GM21526 (cell line): Measurements from ENCODE around the gene CALHM3.

Experiments
- ATAC-seq: cut with Tn5 transposase; IDR thresholded peaks from one replicate; pipeline ENCODE4 v1.9.1; 2021; ENCODE audit warnings: moderate library complexity; ENCODE audit not compliant: unreplicated experiment, low FRiP score

Gene CALHM3

DNA sequence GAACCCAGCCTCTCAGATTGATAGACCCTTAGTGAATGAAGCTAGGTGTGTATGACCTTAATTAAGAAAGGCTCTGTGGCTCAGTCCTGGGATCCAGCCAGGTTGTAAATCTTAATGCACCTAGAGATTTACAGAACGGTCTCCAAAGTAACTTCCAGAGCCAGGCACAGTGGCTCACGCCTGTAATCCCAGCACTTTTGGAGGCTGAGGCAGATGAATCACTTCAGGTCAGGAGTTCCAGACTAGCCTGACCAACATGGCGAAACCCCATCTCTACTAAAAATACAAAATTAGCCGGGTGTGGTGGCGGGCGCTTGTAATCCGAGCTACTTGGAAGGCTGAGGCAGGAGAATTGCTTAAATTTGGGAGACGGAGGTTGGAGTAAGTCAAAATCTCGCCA lies 51.2 kb downstream of the CALHM3 start:
- no peak for ATAC-seq

DNA sequence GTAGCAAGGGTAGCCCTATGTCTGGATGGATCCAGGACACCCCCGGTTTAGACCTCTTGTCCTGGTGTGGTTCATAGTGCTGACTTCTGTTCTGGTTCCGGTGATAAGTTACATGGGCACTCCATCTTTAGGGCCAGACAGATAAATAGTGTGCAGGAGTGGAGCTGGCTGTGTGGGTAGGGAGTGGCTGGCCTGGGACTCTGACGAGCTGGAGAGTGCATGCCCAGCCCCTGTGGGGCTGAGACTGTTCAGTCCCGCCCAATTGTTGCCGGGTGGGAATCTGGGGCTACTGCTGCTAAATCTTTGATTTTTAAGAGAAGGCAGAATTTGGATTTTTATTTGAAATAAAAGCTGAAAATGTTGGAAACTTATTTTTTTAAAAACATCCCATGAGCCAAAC lies 55.3 kb downstream of the CALHM3 start:
- ATAC-seq = no peak
